ENCODE results near the gene AUTS2. TPM values are rescaled to one million over a fixed set of nuclear protein-coding genes. Genes with fewer than 3 reads are reported as not detected.

AUTS2 gene
- total RNA-seq, 1 donor from 2014 or later: 53.0 TPM

GRCh38 chr7:70313687-70314086 lies 715.4 kb downstream of the AUTS2 start:
- DNase-seq (ENCODE audit: extremely low spot score in 2 of 2): no peak
- H3K27ac ChIP-seq: no peak overlapping the region
- no peaks in the 10 kb centered on the region for H3K27me3 ChIP-seq
- no peak for TF ChIP-seq POLR2A (IDR thresholded peaks at IDR 0.05)
- no peak for TF ChIP-seq POLR2AphosphoS5 (IDR thresholded peaks at IDR 0.05; ENCODE audit: insufficient read depth in 1 of 2, low read depth in 1 of 2)
- no peak for TF ChIP-seq CTCF (IDR thresholded peaks at IDR 0.05)
- H3K36me3 ChIP-seq: no peaks in the 10 kb centered on the region
- no peaks in the 10 kb centered on the region for H3K9me3 ChIP-seq
- intact Hi-C loops (cut with DNase I): no loop called here
- H3K4me1 ChIP-seq: peaks cover 12% of the 10 kb centered on the region
- no peak overlapping the region for H3K4me3 ChIP-seq

GRCh38 chr7:70314221-70314620 lies 715.9 kb downstream of the AUTS2 start:
- DNase-seq (ENCODE audit: extremely low spot score in 2 of 2): no peak
- Histone ChIP-seq H3K27me3 (no peaks in the 10 kb centered on the region), H3K4me3 (no peak overlapping the region), H3K27ac (no peak overlapping the region), H3K9me3 (no peaks in the 10 kb centered on the region), H3K4me1 (peaks cover 12% of the 10 kb centered on the region), H3K36me3 (no peaks in the 10 kb centered on the region)
- TF ChIP-seq POLR2AphosphoS5 (IDR thresholded peaks at IDR 0.05; ENCODE audit: insufficient read depth in 1 of 2, low read depth in 1 of 2): no peak
- TF ChIP-seq POLR2A (IDR thresholded peaks at IDR 0.05): no peak
- intact Hi-C loops (cut with DNase I): no loop called here

GRCh38 chr7:70316745-70317144 lies 718.5 kb downstream of the AUTS2 start:
- no peak overlapping the region for H3K4me3 ChIP-seq
- DNase-seq (ENCODE audit: extremely low spot score in 2 of 2): no peak
- TF ChIP-seq CTCF (IDR thresholded peaks at IDR 0.05) (no peak), POLR2A (IDR thresholded peaks at IDR 0.05) (no peak), POLR2AphosphoS5 (IDR thresholded peaks at IDR 0.05; ENCODE audit: insufficient read depth in 1 of 2, low read depth in 1 of 2) (no peak)
- no peak overlapping the region for H3K27ac ChIP-seq
- intact Hi-C loops (cut with DNase I): no loop called here
- peaks cover 12% of the 10 kb centered on the region for H3K4me1 ChIP-seq
- H3K9me3 ChIP-seq: no peaks in the 10 kb centered on the region
- H3K27me3 ChIP-seq: no peaks in the 10 kb centered on the region
- H3K36me3 ChIP-seq: no peaks in the 10 kb centered on the region

GRCh38 chr7:70317356-70317755 lies 719.1 kb downstream of the AUTS2 start:
- Histone ChIP-seq H3K4me1 (peaks cover 12% of the 10 kb centered on the region), H3K27ac (no peak overlapping the region), H3K27me3 (no peaks in the 10 kb centered on the region), H3K4me3 (no peak overlapping the region), H3K36me3 (no peaks in the 10 kb centered on the region), H3K9me3 (no peaks in the 10 kb centered on the region)
- TF ChIP-seq POLR2AphosphoS5 (IDR thresholded peaks at IDR 0.05; ENCODE audit: insufficient read depth in 1 of 2, low read depth in 1 of 2) (no peak), POLR2A (IDR thresholded peaks at IDR 0.05) (no peak), CTCF (IDR thresholded peaks at IDR 0.05) (no peak)
- intact Hi-C loops (cut with DNase I): no loop called here
- DNase-seq (ENCODE audit: extremely low spot score in 2 of 2): no peak

- Histone ChIP-seq H3K4me1 (peaks cover 12% of the 10 kb centered on the region), H3K9me3 (no peaks in the 10 kb centered on the region), H3K4me3 (no peak overlapping the region), H3K36me3 (no peaks in the 10 kb centered on the region), H3K27me3 (no peaks in the 10 kb centered on the region), H3K27ac (no peak overlapping the region)
- TF ChIP-seq CTCF (IDR thresholded peaks at IDR 0.05) (no peak), POLR2A (IDR thresholded peaks at IDR 0.05) (no peak), POLR2AphosphoS5 (IDR thresholded peaks at IDR 0.05; ENCODE audit: insufficient read depth in 1 of 2, low read depth in 1 of 2) (no peak)
- intact Hi-C loops (cut with DNase I): no loop called here
- no peak for DNase-seq (ENCODE audit: extremely low spot score in 2 of 2)
Observed at GRCh38 chr7:70318511-70318910, 720.2 kb downstream of the AUTS2 start.

Data from vagina (tissue), 2 donors.